Activated CD8-positive, alpha-beta T cell treated with anti-CD3 and anti-CD28 coated beads for 36 hours (primary cell): Measurements from ENCODE around the gene LTO1. TPM values are rescaled to one million over a fixed set of nuclear protein-coding genes. Genes with fewer than 3 reads are reported as not detected.

Experiments
- ATAC-seq: fragments of 200-7000 bp; cut with Tn5 transposase; one replicate; pipeline ENCODE4 v1.10.0; 2021; ENCODE audit warnings: mild to moderate bottlenecking, moderate library complexity
- CTCF ChIA-PET: fragments of 350-600 bp; sonication (Branson Sonifier 250); formaldehyde crosslinking; loops from one replicate; lab custom pipeline; 2021; ENCODE audit warnings: antibody characterized with exemption; lab: Charles Lee
- POLR2A ChIA-PET: fragments of 350-600 bp; sonication (Branson Sonifier 250); formaldehyde crosslinking; loops from one replicate; lab custom pipeline; 2021; ENCODE audit warnings: antibody characterized with exemption; lab: Charles Lee
- DNase-seq: peaks from one replicate; pipeline ENCODE4 v3.0.0-alpha.2; 2020
- H3K27ac Mint-ChIP-seq: one replicate; pipeline ENCODE4 v1.8.0; 2021; ENCODE audit warnings: mild to moderate bottlenecking, mixed read lengths
- H3K27me3 Mint-ChIP-seq: one replicate; pipeline ENCODE4 v1.8.0; 2021; ENCODE audit warnings: mixed read lengths
- H3K36me3 Mint-ChIP-seq: one replicate; pipeline ENCODE4 v1.8.0; 2021; ENCODE audit warnings: low read depth, mixed read lengths
- H3K4me1 Mint-ChIP-seq: one replicate; pipeline ENCODE4 v1.8.0; 2021; ENCODE audit warnings: low read depth, mixed read lengths
- H3K4me3 Mint-ChIP-seq: one replicate; pipeline ENCODE4 v1.8.0; 2021; ENCODE audit warnings: mild to moderate bottlenecking, moderate library complexity, mixed read lengths
- H3K9me3 Mint-ChIP-seq: one replicate; pipeline ENCODE4 v1.8.0; 2021; ENCODE audit warnings: mixed read lengths
- CTCF ChIP-seq: fragments of 200-600 bp; IDR thresholded peaks from one replicate; pipeline ENCODE4 v1.8.0; 2022; ENCODE audit warnings: antibody characterized with exemption, mild to moderate bottlenecking
- intact Hi-C: fragments of 100-400 bp; cut with micrococcal nuclease; formaldehyde crosslinking; loops from one replicate; pipeline ENCODE4 v1.10.0; 2022
- total RNA-seq, 2 experiments: library from RNA; stranded (reverse); gene quantifications; one replicate each; pipeline ENCODE4 v1.2.3, GENCODE V29; 2021

The LTO1 gene
- total RNA-seq, 2 experiments from 2014 or later = 14.9 to 15.9 TPM

GRCh38 chr11:69666261-69666660 is 8.9 kb downstream of the LTO1 start:
- no peaks in the 10 kb centered on the region for H3K9me3 Mint-ChIP-seq
- no peak for TF ChIP-seq CTCF
- ATAC-seq = no peak
- CTCF ChIA-PET = no interaction called here
- intact Hi-C loops = no loop called here
- POLR2A ChIA-PET = no interaction called here
- peaks cover 24% of the 10 kb centered on the region for H3K36me3 Mint-ChIP-seq
- DNase-seq = no peak
- no peak overlapping the region for H3K27ac Mint-ChIP-seq
- H3K4me1 Mint-ChIP-seq = peaks cover 9% of the 10 kb centered on the region
- H3K4me3 Mint-ChIP-seq = no peak overlapping the region
- no peaks in the 10 kb centered on the region for H3K27me3 Mint-ChIP-seq

GRCh38 chr11:69665669-69666068 is 9.5 kb downstream of the LTO1 start:
- H3K9me3 Mint-ChIP-seq = no peaks in the 10 kb centered on the region
- peaks cover 24% of the 10 kb centered on the region for H3K36me3 Mint-ChIP-seq
- no peak for TF ChIP-seq CTCF
- H3K27ac Mint-ChIP-seq = no peak overlapping the region
- no peaks in the 10 kb centered on the region for H3K27me3 Mint-ChIP-seq
- no peak for DNase-seq
- ChIA-PET CTCF (no interaction called here), POLR2A (no interaction called here)
- intact Hi-C loops = no loop called here
- peaks cover 9% of the 10 kb centered on the region for H3K4me1 Mint-ChIP-seq
- ATAC-seq = no peak
- H3K4me3 Mint-ChIP-seq = no peak overlapping the region

DNA sequence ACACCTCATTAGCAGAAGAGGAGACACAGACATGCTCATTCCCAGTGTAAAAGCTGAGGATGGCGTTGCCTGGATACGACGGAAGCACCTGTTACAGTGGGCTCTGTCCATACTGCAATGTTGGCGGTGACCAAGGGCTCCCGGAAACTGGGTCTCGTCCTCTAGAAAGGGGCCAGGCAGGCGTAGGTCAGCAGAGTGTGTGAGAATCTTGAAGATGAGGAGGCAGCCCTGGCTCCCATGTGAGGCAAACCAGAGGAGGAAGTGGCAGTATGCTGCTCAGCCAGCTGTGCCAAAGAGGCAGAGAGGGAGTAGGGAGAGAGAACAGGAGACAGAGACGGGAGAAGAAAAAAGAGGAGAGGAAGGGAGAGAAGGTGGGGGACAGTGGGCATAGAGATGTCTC is 10.3 kb downstream of the LTO1 start:
- intact Hi-C loops = no loop called here

DNA sequence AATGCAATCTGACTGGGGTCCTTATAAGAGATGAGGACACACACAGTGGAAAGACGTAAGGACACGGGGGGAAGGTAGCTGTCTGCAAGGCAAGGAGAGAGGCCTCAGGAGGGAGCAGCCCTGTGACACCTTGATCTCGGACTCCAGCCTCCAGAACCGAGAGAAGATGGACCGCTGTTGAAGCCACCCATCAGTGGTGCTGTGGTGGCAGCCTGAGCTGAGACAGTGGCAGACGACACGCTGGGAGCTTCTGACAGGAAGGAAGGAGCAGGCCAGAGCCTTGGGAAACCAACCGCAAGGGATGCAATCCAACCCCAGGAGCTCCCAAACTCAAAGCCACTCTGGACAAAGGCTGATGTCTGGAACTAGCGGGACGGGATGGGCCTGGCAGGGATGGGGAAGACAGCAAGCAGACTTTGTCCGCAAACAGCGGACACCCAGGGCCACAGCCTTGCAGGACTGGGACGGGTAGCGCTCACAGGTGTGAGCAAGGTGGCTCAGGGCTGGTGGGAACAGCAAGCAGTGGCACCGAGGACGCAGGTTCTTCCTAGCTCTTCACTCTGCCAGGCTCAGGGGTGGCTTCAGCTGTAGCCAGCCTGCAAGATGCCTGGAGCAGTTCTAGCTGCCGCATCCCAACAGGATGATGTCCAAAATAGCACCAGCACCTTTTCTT is 10.9 kb downstream of the LTO1 start:
- Mint-ChIP-seq H3K36me3 (peaks cover 14% of the 10 kb centered on the region), H3K9me3 (no peaks in the 10 kb centered on the region), H3K27me3 (no peaks in the 10 kb centered on the region), H3K4me3 (no peak overlapping the region), H3K27ac (no peak overlapping the region), H3K4me1 (peaks cover 2% of the 10 kb centered on the region)
- TF ChIP-seq CTCF = no peak
- DNase-seq (no peak), ATAC-seq (no peak)
- ChIA-PET POLR2A (no interaction called here), CTCF (interaction anchor here (1.0 to 1.3 kb wide), 2 partner anchors 21 to 22 kb away, joined by 3 read pairs; no protein-coding TSS in a partner anchor)
- intact Hi-C loops = no loop called here

More for the DNA sequence above, 10.3 kb downstream of the LTO1 start:
- no peak overlapping the region for H3K4me3 Mint-ChIP-seq
- no peaks in the 10 kb centered on the region for H3K27me3 Mint-ChIP-seq
- H3K4me1 Mint-ChIP-seq = peaks cover 2% of the 10 kb centered on the region
- TF ChIP-seq CTCF = no peak
- ChIA-PET POLR2A (no interaction called here), CTCF (interaction anchor here (1.0 to 1.3 kb wide), 2 partner anchors 21 kb away, joined by 3 read pairs; no protein-coding TSS in a partner anchor)
- ATAC-seq (no peak), DNase-seq (no peak)
- no peak overlapping the region for H3K27ac Mint-ChIP-seq
- no peaks in the 10 kb centered on the region for H3K9me3 Mint-ChIP-seq
- peaks cover 16% of the 10 kb centered on the region for H3K36me3 Mint-ChIP-seq

GRCh38 chr11:69663326-69663725 is 11.8 kb downstream of the LTO1 start:
- Mint-ChIP-seq H3K27me3 (no peaks in the 10 kb centered on the region), H3K36me3 (peaks cover 11% of the 10 kb centered on the region), H3K4me1 (no peaks in the 10 kb centered on the region), H3K4me3 (no peak overlapping the region), H3K9me3 (no peaks in the 10 kb centered on the region), H3K27ac (no peak overlapping the region)
- DNase-seq = no peak
- CTCF ChIA-PET = interaction anchor here (2.4 kb wide), 1 partner anchor 7 kb away, joined by 16 read pairs; no protein-coding TSS in a partner anchor
- POLR2A ChIA-PET = interaction anchor here (2.1 kb wide), 1 partner anchor 11 kb away, joined by 4 read pairs; the partner anchor contains the start of gene LTO1
- no peak for TF ChIP-seq CTCF
- intact Hi-C loops = no loop called here
- ATAC-seq = no peak
